OCI-LY1 (cell line): ENCODE data around the gene MED26.

ENCODE experiments used
- CTCF ChIP-seq: fragments of 200-600 bp; sonication (generic), shearing (Covaris generic); IDR thresholded peaks from 2 replicates; pipeline ENCODE4 v1.5.1; 2017; ENCODE audit warnings: mild to moderate bottlenecking, antibody characterized with exemption, low read length, moderate library complexity, mixed read lengths
- EZH2 ChIP-seq: fragments of 200-600 bp; sonication (generic), shearing (Covaris generic); IDR thresholded peaks from 2 replicates; pipeline ENCODE4 v1.8.0; 2017; ENCODE audit warnings: borderline replicate concordance, mixed run types, mild to moderate bottlenecking, antibody characterized with exemption, low read length, moderate library complexity, mixed read lengths

GRCh38 chr19:16620584-16620983 is 7.4 kb downstream of the MED26 start:
- TF ChIP-seq CTCF (no peak), EZH2 (no peak)
